DND-41 (cell line): ENCODE data around the gene TSPAN9.

Experiments used
- EZH2 ChIP-seq: IDR thresholded peaks from 3 replicates; pipeline ENCODE4 v1.6.1; 2012; ENCODE audit warnings: borderline replicate concordance, low read depth, mild to moderate bottlenecking, moderate library complexity, low read length, inconsistent platforms; ENCODE audit not compliant: severe bottlenecking
- TF ChIP-seq, protein P1 (sequence below): IDR thresholded peaks from 2 replicates; pipeline ENCODE4 v1.5.1; 2012; ENCODE audit warnings: borderline replicate concordance, low read length, moderate library complexity, mild to moderate bottlenecking; ENCODE audit not compliant: poor library complexity, severe bottlenecking; ENCODE audit errors: extremely low read depth

DNA sequence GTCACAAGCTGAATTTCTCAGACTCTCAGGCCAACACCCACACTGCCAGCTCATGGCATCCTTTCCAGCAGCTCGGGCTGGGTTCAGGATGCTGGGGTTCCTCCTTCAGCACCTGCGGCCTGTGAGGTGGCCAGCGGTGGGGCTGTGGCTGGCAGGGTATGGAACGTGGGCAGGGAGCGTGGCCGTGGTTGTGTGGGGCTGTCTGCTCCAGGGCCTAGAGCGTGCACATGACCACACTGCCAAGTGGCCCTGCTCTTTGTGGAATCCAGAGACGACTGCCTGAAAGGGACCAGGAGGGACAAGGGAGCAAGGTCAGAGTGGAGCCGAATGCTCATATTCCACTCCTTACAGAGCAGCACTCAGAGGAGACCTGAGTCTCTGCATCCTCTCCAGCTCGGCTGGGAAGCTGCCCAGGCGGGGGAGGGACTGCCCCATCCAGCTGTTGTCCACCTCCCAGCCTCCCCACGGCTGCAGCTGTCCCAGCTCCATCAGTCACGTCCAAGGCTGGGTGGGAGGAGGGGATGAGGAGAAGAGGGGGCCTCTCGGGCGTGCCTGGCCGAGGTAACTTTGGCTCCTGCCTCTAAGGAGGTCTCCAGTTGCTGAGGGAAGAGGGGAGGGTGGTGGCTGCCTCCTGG is 71.3 kb downstream of the TSPAN9 start:
- TF ChIP-seq EZH2, result no peak
- TF ChIP-seq, protein P1, sequence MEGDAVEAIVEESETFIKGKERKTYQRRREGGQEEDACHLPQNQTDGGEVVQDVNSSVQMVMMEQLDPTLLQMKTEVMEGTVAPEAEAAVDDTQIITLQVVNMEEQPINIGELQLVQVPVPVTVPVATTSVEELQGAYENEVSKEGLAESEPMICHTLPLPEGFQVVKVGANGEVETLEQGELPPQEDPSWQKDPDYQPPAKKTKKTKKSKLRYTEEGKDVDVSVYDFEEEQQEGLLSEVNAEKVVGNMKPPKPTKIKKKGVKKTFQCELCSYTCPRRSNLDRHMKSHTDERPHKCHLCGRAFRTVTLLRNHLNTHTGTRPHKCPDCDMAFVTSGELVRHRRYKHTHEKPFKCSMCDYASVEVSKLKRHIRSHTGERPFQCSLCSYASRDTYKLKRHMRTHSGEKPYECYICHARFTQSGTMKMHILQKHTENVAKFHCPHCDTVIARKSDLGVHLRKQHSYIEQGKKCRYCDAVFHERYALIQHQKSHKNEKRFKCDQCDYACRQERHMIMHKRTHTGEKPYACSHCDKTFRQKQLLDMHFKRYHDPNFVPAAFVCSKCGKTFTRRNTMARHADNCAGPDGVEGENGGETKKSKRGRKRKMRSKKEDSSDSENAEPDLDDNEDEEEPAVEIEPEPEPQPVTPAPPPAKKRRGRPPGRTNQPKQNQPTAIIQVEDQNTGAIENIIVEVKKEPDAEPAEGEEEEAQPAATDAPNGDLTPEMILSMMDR, result no peak
